Upper lobe of left lung (tissue), 6 donors: ENCODE results near the gene IVNS1ABP. TPM values are rescaled to one million over a fixed set of nuclear protein-coding genes. Genes with fewer than 3 reads are reported as not detected.

ENCODE experiments used
- ATAC-seq, 2 donors: fragments of 200-7000 bp; cut with Tn5 transposase; one replicate each; pipeline ENCODE4 v1.9.1; 2022; ENCODE audit warnings: mild to moderate bottlenecking in 2 of 2, moderate library complexity in 2 of 2; ENCODE audit not compliant: low FRiP score in 2 of 2
- DNase-seq, 2 donors: peaks; one replicate each; pipeline ENCODE4 v3.0.0-alpha.2; 2019 to 2020
- H3K27ac ChIP-seq, 4 donors: fragments of 200-600 bp; sonication (generic); one replicate each; pipeline ENCODE4 v1.5.1; 2016 to 2019
- H3K27me3 ChIP-seq, 4 donors: fragments of 200-600 bp; sonication (generic); one replicate each; pipeline ENCODE4 v1.5.1; 2017 to 2019
- H3K36me3 ChIP-seq, 4 donors: fragments of 200-600 bp; sonication (generic); one replicate each; pipeline ENCODE4 v1.5.1; 2016 to 2019
- H3K4me1 ChIP-seq, 4 donors: fragments of 200-600 bp; sonication (generic); one replicate each; pipeline ENCODE4 v1.5.1; 2018 to 2019
- H3K4me3 ChIP-seq, 4 donors: fragments of 200-600 bp; sonication (generic); one replicate each; pipeline ENCODE4 v1.5.1; 2017 to 2019; ENCODE audit warnings: mild to moderate bottlenecking in 2 of 4, moderate library complexity in 1 of 4
- H3K9me3 ChIP-seq, 4 donors: fragments of 200-600 bp; sonication (generic); one replicate each; pipeline ENCODE4 v1.5.1; 2018 to 2019
- EP300 ChIP-seq, 4 donors: sonication (generic); formaldehyde crosslinking; IDR thresholded peaks; one replicate each; pipeline ENCODE4 v1.5.1; 2017; ENCODE audit warnings: antibody characterized with exemption in 4 of 4, control low read depth in 2 of 4
- POLR2A ChIP-seq, 4 donors: fragments of 450-650 bp; IDR thresholded peaks; one replicate each; pipeline ENCODE4 v1.5.1; 2016 to 2017; ENCODE audit warnings: antibody characterized with exemption in 4 of 4, mild to moderate bottlenecking in 2 of 4
- POLR2AphosphoS5 ChIP-seq, 2 donors: sonication (generic); formaldehyde crosslinking; IDR thresholded peaks; one replicate each; pipeline ENCODE4 v1.5.1; 2017; ENCODE audit warnings: antibody characterized with exemption in 2 of 2
- WGBS, 2 donors: methylation state at CpG; one replicate each; pipeline ENCODE4 v1.1.5; 2017 to 2018; 5-methylcytosine and 5-hydroxymethylcytosine counted together
- total RNA-seq, 6 donors: library from RNA; depleted of rRNA in 4 of 6; stranded (reverse); fragments of >200 nt in 4 of 6; gene quantifications; one replicate each; pipeline versions ENCODE4 v1.1.0 to v1.2.1, GENCODE V29; 2016 to 2021
- TF ChIP-seq, protein P1 (sequence below), 6 experiments: fragments of 450-650 bp in 4 of 6; fragments of 200-600 bp in 2 of 6; sonication (generic) in 2 of 6; IDR thresholded peaks; one replicate each; pipeline ENCODE4 v1.5.1; 2016 to 2019; ENCODE audit warnings: antibody characterized with exemption in 6 of 6
- donor health status: DM: no; HTN: no; CAD: no; lungs with moderate emphysema.
- donor health status: DM: no; HTN: yes; CAD: no; lungs with severe emphysema.

Gene IVNS1ABP
- total RNA-seq, 6 donors from 2014 or later, result 75.4 to 104 (median 83.6) TPM

DNA sequence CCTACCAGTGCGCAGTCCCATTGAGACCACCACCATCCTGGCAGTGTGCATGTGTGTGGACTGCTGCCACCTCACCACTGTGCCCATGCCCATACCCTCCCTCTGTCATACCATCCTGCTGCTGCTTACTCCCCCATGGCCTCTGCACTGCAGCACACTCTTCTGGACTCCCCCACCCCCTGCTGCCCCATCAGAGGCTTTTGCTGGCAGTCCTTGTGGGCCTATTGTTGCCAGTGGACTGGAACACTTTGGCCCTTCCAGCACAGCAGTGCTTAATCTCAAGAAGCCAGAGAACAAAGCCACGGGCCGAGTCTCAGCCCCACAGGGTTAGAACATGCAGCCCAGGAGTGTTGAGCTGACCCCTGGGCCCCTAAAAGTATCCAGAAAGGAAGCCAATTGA is 41.9 kb upstream of the IVNS1ABP start:
- H3K36me3 ChIP-seq, result no peaks in the 10 kb centered on the region
- H3K27ac ChIP-seq, result no peak overlapping the region
- DNase-seq, result no peak
- WGBS, 2 donors, result 82 to 94% methylated on average over 2 to 3 of the region's 3 CpGs
- no peaks in the 10 kb centered on the region for H3K27me3 ChIP-seq
- no peaks in the 10 kb centered on the region for H3K4me1 ChIP-seq
- no peak overlapping the region for H3K4me3 ChIP-seq
- ATAC-seq, result no peak
- TF ChIP-seq EP300 (IDR thresholded peaks at IDR 0.05), result no peak
- TF ChIP-seq, protein P1, sequence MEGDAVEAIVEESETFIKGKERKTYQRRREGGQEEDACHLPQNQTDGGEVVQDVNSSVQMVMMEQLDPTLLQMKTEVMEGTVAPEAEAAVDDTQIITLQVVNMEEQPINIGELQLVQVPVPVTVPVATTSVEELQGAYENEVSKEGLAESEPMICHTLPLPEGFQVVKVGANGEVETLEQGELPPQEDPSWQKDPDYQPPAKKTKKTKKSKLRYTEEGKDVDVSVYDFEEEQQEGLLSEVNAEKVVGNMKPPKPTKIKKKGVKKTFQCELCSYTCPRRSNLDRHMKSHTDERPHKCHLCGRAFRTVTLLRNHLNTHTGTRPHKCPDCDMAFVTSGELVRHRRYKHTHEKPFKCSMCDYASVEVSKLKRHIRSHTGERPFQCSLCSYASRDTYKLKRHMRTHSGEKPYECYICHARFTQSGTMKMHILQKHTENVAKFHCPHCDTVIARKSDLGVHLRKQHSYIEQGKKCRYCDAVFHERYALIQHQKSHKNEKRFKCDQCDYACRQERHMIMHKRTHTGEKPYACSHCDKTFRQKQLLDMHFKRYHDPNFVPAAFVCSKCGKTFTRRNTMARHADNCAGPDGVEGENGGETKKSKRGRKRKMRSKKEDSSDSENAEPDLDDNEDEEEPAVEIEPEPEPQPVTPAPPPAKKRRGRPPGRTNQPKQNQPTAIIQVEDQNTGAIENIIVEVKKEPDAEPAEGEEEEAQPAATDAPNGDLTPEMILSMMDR (IDR thresholded peaks at IDR 0.05), result no peak
- H3K9me3 ChIP-seq, result peaks cover 0 to 8% (median 0%) of the 10 kb centered on the region in 4 donors

DNA sequence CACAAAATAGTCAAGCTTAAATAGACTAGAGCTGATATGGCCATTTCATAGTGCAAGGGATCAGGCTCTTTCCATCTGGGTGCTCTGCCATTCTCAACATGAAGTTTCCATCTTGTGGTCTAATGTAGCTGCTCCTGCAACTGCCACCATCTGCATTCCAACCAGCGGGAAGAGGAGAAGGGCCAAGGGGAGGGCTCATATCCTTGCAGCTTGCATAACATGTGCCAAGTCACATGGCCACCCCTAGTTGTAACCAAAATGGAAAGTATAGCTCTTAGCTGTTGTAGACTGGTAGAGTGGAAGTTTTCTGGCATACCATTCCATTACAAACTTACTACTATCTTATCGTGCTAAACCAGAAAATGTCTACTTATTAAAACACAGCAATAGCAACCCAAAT is 38.9 kb upstream of the IVNS1ABP start:
- H3K4me1 ChIP-seq, result no peaks in the 10 kb centered on the region
- ATAC-seq (no peak), DNase-seq (no peak)
- TF ChIP-seq, protein P1 (IDR thresholded peaks at IDR 0.05), result no peak
- TF ChIP-seq POLR2A (IDR thresholded peaks at IDR 0.05) (no peak), EP300 (IDR thresholded peaks at IDR 0.05) (no peak), POLR2AphosphoS5 (IDR thresholded peaks at IDR 0.05) (no peak)
- H3K27ac ChIP-seq, result no peak overlapping the region
- H3K36me3 ChIP-seq, result no peaks in the 10 kb centered on the region
- no peaks in the 10 kb centered on the region for H3K9me3 ChIP-seq
- H3K27me3 ChIP-seq, result no peaks in the 10 kb centered on the region
- no peak overlapping the region for H3K4me3 ChIP-seq
- WGBS, 2 donors, result 94 to 100% methylated on average over 2 of the region's 2 CpGs

DNA sequence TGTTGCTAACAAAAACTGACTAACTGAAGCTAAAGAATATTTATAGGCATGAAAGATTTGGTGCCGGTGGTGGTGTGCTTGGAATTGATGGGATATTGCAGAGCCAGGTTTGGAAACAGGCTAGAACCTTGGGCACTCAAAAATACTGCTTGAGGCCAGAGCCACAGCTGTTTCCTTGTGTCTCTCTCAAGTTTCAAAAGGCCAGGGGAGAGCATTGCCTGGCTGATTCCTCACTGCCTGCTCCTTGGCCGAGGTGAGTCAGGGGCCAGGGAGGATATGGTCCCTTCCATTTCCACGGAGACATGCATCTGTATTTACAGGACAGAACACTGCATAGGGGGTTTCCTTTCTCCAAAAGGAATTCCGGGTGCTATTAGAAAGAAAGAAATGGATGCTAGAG is 36.1 kb upstream of the IVNS1ABP start:
- TF ChIP-seq, protein P1 (IDR thresholded peaks at IDR 0.05), result no peak
- TF ChIP-seq POLR2A (IDR thresholded peaks at IDR 0.05) (no peak), EP300 (IDR thresholded peaks at IDR 0.05) (no peak), POLR2AphosphoS5 (IDR thresholded peaks at IDR 0.05) (no peak)
- Histone ChIP-seq H3K27me3 (no peaks in the 10 kb centered on the region), H3K4me1 (no peaks in the 10 kb centered on the region), H3K9me3 (no peaks in the 10 kb centered on the region), H3K27ac (no peak overlapping the region), H3K4me3 (no peak overlapping the region), H3K36me3 (no peaks in the 10 kb centered on the region)
- DNase-seq (no peak), ATAC-seq (no peak)
- 71 to 86% methylated on average over 4 of the region's 4 CpGs for WGBS, 2 donors

DNA sequence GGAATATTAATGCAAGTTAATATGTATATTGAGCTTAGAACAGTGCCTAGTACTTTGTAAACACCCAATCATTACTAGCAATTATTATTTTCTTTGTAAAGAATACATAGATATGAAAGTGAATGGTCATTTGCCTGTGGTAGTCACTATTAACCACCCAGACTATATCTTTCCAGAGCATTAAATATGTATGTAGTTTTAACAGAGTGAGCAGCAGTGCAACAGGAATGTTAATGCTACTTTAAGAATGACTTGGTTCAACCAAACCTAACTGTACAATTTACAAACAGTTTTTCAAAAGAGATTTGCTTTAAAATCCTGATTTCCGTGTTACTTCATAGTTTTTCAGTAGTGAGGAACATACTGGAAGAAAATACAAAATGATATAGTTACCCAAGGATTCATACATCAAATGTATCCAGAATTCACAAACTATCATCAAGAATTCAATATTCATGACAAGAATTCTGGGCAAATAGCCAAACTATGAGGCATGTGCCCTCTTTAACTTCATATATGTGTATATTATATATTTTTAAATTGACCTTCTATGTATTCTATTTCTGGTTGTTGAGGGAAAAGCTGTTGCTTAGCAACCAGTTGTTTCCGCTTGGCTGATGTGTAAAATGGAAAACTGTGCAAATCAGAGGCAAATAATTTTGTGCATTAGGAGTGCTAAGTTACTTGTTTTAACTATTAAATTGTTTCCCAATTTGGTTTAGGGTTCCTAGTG is 34.9 kb upstream of the IVNS1ABP start:
- H3K27ac ChIP-seq, result no peak overlapping the region
- no peaks in the 10 kb centered on the region for H3K9me3 ChIP-seq
- no peak for ATAC-seq
- WGBS, 2 donors, result 84 to 93% methylated on average over 2 of the region's 2 CpGs
- H3K36me3 ChIP-seq, result no peaks in the 10 kb centered on the region
- no peak for DNase-seq
- no peaks in the 10 kb centered on the region for H3K4me1 ChIP-seq
- TF ChIP-seq POLR2A (IDR thresholded peaks at IDR 0.05), result no peak
- TF ChIP-seq POLR2AphosphoS5 (IDR thresholded peaks at IDR 0.05), result no peak
- TF ChIP-seq, protein P1 (IDR thresholded peaks at IDR 0.05), result no peak
- no peak for TF ChIP-seq EP300 (IDR thresholded peaks at IDR 0.05)
- no peak overlapping the region for H3K4me3 ChIP-seq
- no peaks in the 10 kb centered on the region for H3K27me3 ChIP-seq

DNA sequence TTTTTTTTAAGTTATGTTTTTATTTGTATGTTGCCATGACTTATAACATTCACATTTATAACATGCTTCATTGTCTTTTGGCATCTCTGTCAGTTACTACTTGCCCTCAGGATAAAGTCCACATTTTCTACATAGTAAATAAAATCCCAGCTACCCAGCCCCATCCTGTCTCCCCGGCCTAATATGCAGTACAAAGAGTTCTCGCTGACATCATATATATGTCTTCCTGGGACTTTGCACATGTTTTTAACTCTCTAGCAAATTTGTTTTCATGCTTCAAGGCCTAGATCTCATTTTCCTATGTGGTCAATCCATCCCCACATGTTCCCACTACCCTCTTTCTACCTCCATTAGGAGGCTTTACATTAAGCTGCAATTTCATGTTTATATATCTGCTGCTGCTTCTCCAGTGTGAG is 33.0 kb upstream of the IVNS1ABP start:
- 89 to 93% methylated on average over 2 of the region's 2 CpGs for WGBS, 2 donors
- no peaks in the 10 kb centered on the region for H3K9me3 ChIP-seq
- no peaks in the 10 kb centered on the region for H3K36me3 ChIP-seq
- DNase-seq (no peak), ATAC-seq (no peak)
- H3K27ac ChIP-seq, result no peak overlapping the region
- TF ChIP-seq, protein P1 (IDR thresholded peaks at IDR 0.05), result no peak
- TF ChIP-seq POLR2A (IDR thresholded peaks at IDR 0.05) (no peak), POLR2AphosphoS5 (IDR thresholded peaks at IDR 0.05) (no peak), EP300 (IDR thresholded peaks at IDR 0.05) (no peak)
- H3K4me3 ChIP-seq, result no peak overlapping the region
- no peaks in the 10 kb centered on the region for H3K4me1 ChIP-seq
- H3K27me3 ChIP-seq, result no peaks in the 10 kb centered on the region
